ENCODE measurements around the gene DNAJC7.

Gene DNAJC7

GRCh38 chr17:42047343-42047742 is 30.1 kb upstream of the DNAJC7 start:
- Histone ChIP-seq H3K36me3 (ENCODE audit: control insufficient read depth, low read length) (no peaks in the 10 kb centered on the region), H3K9me3 (ENCODE audit: control insufficient read depth, insufficient read depth, low read length) (no peaks in the 10 kb centered on the region), H3K27me3 (ENCODE audit: control insufficient read depth, low read length) (peaks cover 40% of the 10 kb centered on the region), H3K4me2 (ENCODE audit: low read length) (no peak overlapping the region), H3F3A (ENCODE audit: control insufficient read depth, insufficient read depth) (no peaks in the 10 kb centered on the region), H3K4me1 (ENCODE audit: control insufficient read depth, low read length) (no peaks in the 10 kb centered on the region), H3K4me3 (ENCODE audit: low read length) (no peak overlapping the region), H3K79me2 (ENCODE audit: control insufficient read depth, low read length) (no peaks in the 10 kb centered on the region), H3K27ac (ENCODE audit: low read depth, low read length) (no peak overlapping the region), H3K9me2 (replicated peaks; ENCODE audit: control insufficient read depth, low read length) (no peaks in the 10 kb centered on the region), H4K20me1 (ENCODE audit: control insufficient read depth, insufficient read depth, low read depth, low read length) (no peaks in the 10 kb centered on the region)
- TF ChIP-seq EZH2phosphoT487 (IDR thresholded peaks at IDR 0.05; ENCODE audit: borderline replicate concordance, low read length) = no peak
- TF ChIP-seq CTCF (IDR thresholded peaks at IDR 0.05; ENCODE audit: low read depth, low read length, poor library complexity, severe bottlenecking) = no peak

GRCh38 chr17:42045719-42046118 is 28.5 kb upstream of the DNAJC7 start:
- H3K27ac ChIP-seq (ENCODE audit: low read depth, low read length) = no peak overlapping the region
- peaks cover 29% of the 10 kb centered on the region for H3K27me3 ChIP-seq (ENCODE audit: control insufficient read depth, low read length)
- no peaks in the 10 kb centered on the region for H4K20me1 ChIP-seq (ENCODE audit: control insufficient read depth, insufficient read depth, low read depth, low read length)
- H3F3A ChIP-seq (ENCODE audit: control insufficient read depth, insufficient read depth) = no peaks in the 10 kb centered on the region
- H3K4me2 ChIP-seq (ENCODE audit: low read length) = no peak overlapping the region
- H3K36me3 ChIP-seq (ENCODE audit: control insufficient read depth, low read length) = no peaks in the 10 kb centered on the region
- TF ChIP-seq CTCF (IDR thresholded peaks at IDR 0.05; ENCODE audit: low read depth, low read length, poor library complexity, severe bottlenecking) = no peak
- no peak for TF ChIP-seq EZH2phosphoT487 (IDR thresholded peaks at IDR 0.05; ENCODE audit: borderline replicate concordance, low read length)
- H3K9me2 ChIP-seq (replicated peaks; ENCODE audit: control insufficient read depth, low read length) = no peaks in the 10 kb centered on the region
- no peaks in the 10 kb centered on the region for H3K4me1 ChIP-seq (ENCODE audit: control insufficient read depth, low read length)
- no peaks in the 10 kb centered on the region for H3K79me2 ChIP-seq (ENCODE audit: control insufficient read depth, low read length)
- no peaks in the 10 kb centered on the region for H3K9me3 ChIP-seq (ENCODE audit: control insufficient read depth, insufficient read depth, low read length)
- no peak overlapping the region for H3K4me3 ChIP-seq (ENCODE audit: low read length)

- no peaks in the 10 kb centered on the region for H4K20me1 ChIP-seq (ENCODE audit: control insufficient read depth, insufficient read depth, low read depth, low read length)
- no peak overlapping the region for H3K27ac ChIP-seq (ENCODE audit: low read depth, low read length)
- H3K4me1 ChIP-seq (ENCODE audit: control insufficient read depth, low read length) = no peaks in the 10 kb centered on the region
- no peaks in the 10 kb centered on the region for H3K36me3 ChIP-seq (ENCODE audit: control insufficient read depth, low read length)
- H3F3A ChIP-seq (ENCODE audit: control insufficient read depth, insufficient read depth) = no peaks in the 10 kb centered on the region
- peaks cover 17% of the 10 kb centered on the region for H3K27me3 ChIP-seq (ENCODE audit: control insufficient read depth, low read length)
- TF ChIP-seq CTCF (IDR thresholded peaks at IDR 0.05; ENCODE audit: low read depth, low read length, poor library complexity, severe bottlenecking) (no peak), EZH2phosphoT487 (IDR thresholded peaks at IDR 0.05; ENCODE audit: borderline replicate concordance, low read length) (no peak)
- no peaks in the 10 kb centered on the region for H3K9me2 ChIP-seq (replicated peaks; ENCODE audit: control insufficient read depth, low read length)
- no peak overlapping the region for H3K4me2 ChIP-seq (ENCODE audit: low read length)
- H3K79me2 ChIP-seq (ENCODE audit: control insufficient read depth, low read length) = no peaks in the 10 kb centered on the region
- H3K9me3 ChIP-seq (ENCODE audit: control insufficient read depth, insufficient read depth, low read length) = no peaks in the 10 kb centered on the region
- no peak overlapping the region for H3K4me3 ChIP-seq (ENCODE audit: low read length)
Observed at GRCh38 chr17:42042598-42043319, 25.5 kb upstream of the DNAJC7 start.
